Stomach (tissue), 9 donors: ENCODE measurements around the gene TROAP. TPM values are rescaled to one million over a fixed set of nuclear protein-coding genes. Genes with fewer than 3 reads are reported as not detected.
A peak's percentile ranks its signal among the peaks of the same experiment; 100 is the strongest.

Experiments used
- DNase-seq, 2 donors: peaks; one replicate each; pipeline versions ENCODE4 v3.0.0 to v3.0.0-alpha.2; 2013 to 2019
- H3K27ac ChIP-seq, 5 donors: fragments of 200-600 bp in 4 of 5; sonication (generic) in 4 of 5; one replicate each; pipeline ENCODE4 v1.5.1; 2013 to 2019; ENCODE audit warnings: mild to moderate bottlenecking in 1 of 5, moderate library complexity in 1 of 5
- H3K27me3 ChIP-seq, 3 donors: fragments of 200-600 bp; sonication (generic); one replicate each; pipeline ENCODE4 v1.5.1; 2017 to 2019; ENCODE audit warnings: mixed run types in 1 of 3
- H3K36me3 ChIP-seq, 4 donors: fragments of 200-600 bp; sonication (generic); 1 replicate in 3 of 4; 2 replicates in 1 of 4; pipeline ENCODE4 v1.5.1; 2016 to 2019
- H3K4me1 ChIP-seq, 4 donors: fragments of 200-600 bp; sonication (generic); one replicate each; pipeline ENCODE4 v1.5.1; 2016 to 2019
- H3K4me3 ChIP-seq, 4 donors: fragments of 200-600 bp; sonication (generic) in 3 of 4; one replicate each; pipeline ENCODE4 v1.5.1; 2016 to 2019; ENCODE audit warnings: mild to moderate bottlenecking in 1 of 4
- H3K9me3 ChIP-seq, 4 donors: fragments of 200-600 bp; sonication (generic); one replicate each; pipeline ENCODE4 v1.5.1; 2016 to 2019
- EP300 ChIP-seq: sonication (generic); formaldehyde crosslinking; IDR thresholded peaks from one replicate; pipeline ENCODE4 v1.6.1; 2017; ENCODE audit warnings: antibody characterized with exemption
- POLR2A ChIP-seq, 4 donors: fragments of 450-650 bp; IDR thresholded peaks; one replicate each; pipeline ENCODE4 v1.6.1; 2016; ENCODE audit warnings: antibody characterized with exemption in 4 of 4, control low read depth in 2 of 4, mild to moderate bottlenecking in 1 of 4, moderate library complexity in 1 of 4
- POLR2AphosphoS5 ChIP-seq, 3 donors: sonication (generic); formaldehyde crosslinking; IDR thresholded peaks; one replicate each; pipeline ENCODE4 v1.6.1; 2016; ENCODE audit warnings: antibody characterized with exemption in 3 of 3
- WGBS, 5 donors: extraction: QIAGEN DNeasy Blood & Tissue Kit in 3 of 5; methylation state at CpG; one replicate each; pipeline versions ENCODE4 v1.1.5 to v1.1.7; 2013 to 2018; 5-methylcytosine and 5-hydroxymethylcytosine counted together
- intact Hi-C: fragments of 100-400 bp; cut with DNase I; formaldehyde crosslinking; loops from one replicate; pipeline ENCODE4 v1.15.1; 2023; ENCODE audit warnings: low total_unique reads
- polyA plus RNA-seq, 3 donors: library from polyadenylated mRNA; stranded (reverse); fragments of 200-250 nt; gene quantifications; one replicate each; pipeline ENCODE4 v1.2.3, GENCODE V29; 2013
- total RNA-seq, 5 donors: library from RNA; depleted of rRNA; stranded (reverse); fragments of >200 nt; gene quantifications; one replicate each; pipeline versions ENCODE4 v1.1.0 to v1.2.3, GENCODE V29; 2014 to 2016
- TF ChIP-seq, protein P1 (sequence below), 7 experiments: fragments of 450-650 bp in 4 of 7; fragments of 200-600 bp in 3 of 7; sonication (generic) in 3 of 7; IDR thresholded peaks; one replicate each; pipeline ENCODE4 v1.5.1; 2016 to 2019; ENCODE audit warnings: antibody characterized with exemption in 7 of 7, control low read depth in 2 of 7, mild to moderate bottlenecking in 1 of 7
- donor health status: healthy with polysubstance abuse.
- donor health status: Bipolar disorder and iron deficiency.
- donor health status: healthy.

Gene TROAP
- total and polyA plus RNA-seq, 8 donors: 1.4 to 54.2 (median 8.7) TPM

DNA sequence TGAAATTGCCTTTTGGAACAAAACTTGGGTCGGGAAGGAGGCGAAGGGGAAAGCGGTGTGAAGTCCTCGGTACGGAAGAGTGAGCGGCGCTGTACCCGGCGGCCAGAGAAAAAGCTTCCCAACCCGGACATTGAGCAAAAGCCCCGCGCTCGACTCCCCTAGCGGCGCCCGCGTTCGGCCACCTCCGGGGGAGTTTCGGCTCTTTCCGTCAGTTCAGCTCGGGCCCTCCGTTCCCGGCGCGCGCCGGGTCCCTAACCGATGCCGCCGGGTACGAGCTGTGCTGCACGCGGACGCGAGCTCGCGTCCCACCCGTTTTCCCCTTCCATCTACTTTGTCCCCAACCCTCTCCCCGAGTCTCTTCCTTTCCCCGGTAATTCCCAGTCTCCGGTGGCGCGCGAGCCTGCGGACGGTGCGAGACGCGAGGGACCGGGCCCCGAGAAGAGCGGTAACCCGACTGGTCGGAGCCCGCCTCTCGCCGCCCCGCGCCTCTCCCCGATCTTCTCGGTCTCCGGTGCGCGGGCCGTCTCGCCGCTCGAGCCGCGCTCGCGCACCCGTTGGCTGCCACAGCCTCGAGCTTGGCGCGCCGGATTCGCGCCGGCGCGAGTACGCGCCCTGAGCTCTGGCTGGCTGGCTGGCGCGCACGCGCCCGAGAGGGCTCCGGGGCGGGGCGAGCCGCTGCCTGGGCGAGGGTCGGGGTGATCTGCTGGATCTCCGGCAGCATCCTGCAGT lies 43.8 kb downstream of the TROAP start:
- Histone ChIP-seq H3K9me3 (no peaks in the 10 kb centered on the region), H3K27ac (peak overlapping the region; percentile 90 to 97 (median 94)), H3K36me3 (no peaks in the 10 kb centered on the region), H3K27me3 (no peaks in the 10 kb centered on the region), H3K4me3 (peak overlapping the region; percentile 62 to 89 (median 72)), H3K4me1 (peaks cover 22 to 40% (median 29%) of the 10 kb centered on the region in 4 donors)
- DNase-seq: peak; percentile 91 to 98
- intact Hi-C loops: no loop called here
- WGBS, 5 donors: 0 to 1% (median 1%) methylated on average over 82 to 97 of the region's 97 CpGs
- TF ChIP-seq POLR2A (IDR thresholded peaks at IDR 0.05) (no peak), POLR2AphosphoS5 (IDR thresholded peaks at IDR 0.05) (peak in 2 of 3 donors; percentile 67 to 73), EP300 (no peak)
- TF ChIP-seq, protein P1, sequence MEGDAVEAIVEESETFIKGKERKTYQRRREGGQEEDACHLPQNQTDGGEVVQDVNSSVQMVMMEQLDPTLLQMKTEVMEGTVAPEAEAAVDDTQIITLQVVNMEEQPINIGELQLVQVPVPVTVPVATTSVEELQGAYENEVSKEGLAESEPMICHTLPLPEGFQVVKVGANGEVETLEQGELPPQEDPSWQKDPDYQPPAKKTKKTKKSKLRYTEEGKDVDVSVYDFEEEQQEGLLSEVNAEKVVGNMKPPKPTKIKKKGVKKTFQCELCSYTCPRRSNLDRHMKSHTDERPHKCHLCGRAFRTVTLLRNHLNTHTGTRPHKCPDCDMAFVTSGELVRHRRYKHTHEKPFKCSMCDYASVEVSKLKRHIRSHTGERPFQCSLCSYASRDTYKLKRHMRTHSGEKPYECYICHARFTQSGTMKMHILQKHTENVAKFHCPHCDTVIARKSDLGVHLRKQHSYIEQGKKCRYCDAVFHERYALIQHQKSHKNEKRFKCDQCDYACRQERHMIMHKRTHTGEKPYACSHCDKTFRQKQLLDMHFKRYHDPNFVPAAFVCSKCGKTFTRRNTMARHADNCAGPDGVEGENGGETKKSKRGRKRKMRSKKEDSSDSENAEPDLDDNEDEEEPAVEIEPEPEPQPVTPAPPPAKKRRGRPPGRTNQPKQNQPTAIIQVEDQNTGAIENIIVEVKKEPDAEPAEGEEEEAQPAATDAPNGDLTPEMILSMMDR (IDR thresholded peaks at IDR 0.05): peak in 3 of 7 experiments; percentile 17 to 38 (median 36)

DNA sequence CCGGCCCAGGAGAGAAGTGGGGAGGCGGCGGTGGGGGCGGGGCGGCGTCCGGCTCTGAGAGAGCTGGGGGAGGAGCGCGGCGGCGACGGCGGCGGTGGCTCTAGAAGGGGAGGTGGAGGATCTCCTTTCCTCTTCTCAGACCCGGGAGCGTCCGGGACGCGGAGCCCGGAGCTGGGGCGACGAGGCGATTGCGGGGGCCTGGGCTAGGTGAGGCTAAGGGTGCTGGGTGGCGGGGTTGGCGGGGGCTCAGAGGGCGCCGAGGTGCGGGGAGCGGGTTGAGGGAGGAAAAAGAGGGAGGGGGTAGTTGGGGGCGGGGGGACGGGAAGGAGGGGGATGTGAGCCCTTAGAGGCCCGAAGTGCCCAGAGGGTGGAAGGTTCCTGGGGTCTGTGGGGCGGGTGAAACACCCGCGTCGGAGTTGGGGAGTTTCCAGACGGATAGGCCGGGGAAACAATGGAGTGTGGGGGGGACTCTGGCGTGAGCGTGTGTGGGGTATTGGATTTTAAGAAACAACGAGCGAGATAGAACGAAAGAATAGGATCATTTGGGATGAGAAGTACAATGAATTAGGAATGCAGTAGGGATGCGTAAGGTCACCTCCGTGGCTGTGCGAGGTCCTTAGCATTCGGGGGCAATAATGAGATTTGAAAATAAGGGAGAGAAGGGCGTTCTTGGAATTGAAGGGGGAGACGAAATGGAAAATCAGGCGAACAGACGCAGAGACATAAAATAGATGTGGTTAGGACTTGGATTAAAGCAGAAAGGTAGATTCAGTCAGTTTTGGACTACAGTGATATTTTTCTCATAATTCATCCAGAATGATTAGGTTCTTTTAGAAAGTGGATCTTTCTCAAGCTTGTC lies 44.6 kb downstream of the TROAP start, which contains the start of gene SPATS2:
Gene SPATS2, plus strand, starts transcription at position 82 of the 859 bp plus-strand sequence. CDS start 93,551 bp downstream, outside the sequence.
- Histone ChIP-seq H3K4me3 (peak within 1 kb of the TSS; percentile 62 to 89 (median 72)), H3K9me3 (no peaks in the 10 kb centered on the region), H3K36me3 (no peaks in the 10 kb centered on the region), H3K27ac (peak within 1 kb of the TSS; percentile 90 to 97 (median 94)), H3K4me1 (peaks cover 22 to 40% (median 29%) of the 10 kb centered on the region in 4 donors), H3K27me3 (no peaks in the 10 kb centered on the region)
- TF ChIP-seq POLR2AphosphoS5 (IDR thresholded peaks at IDR 0.05) (peak in 1 of 3 donors; percentile 1), POLR2A (IDR thresholded peaks at IDR 0.05) (no peak)
- intact Hi-C loops: no loop called here
- no peak for DNase-seq
- WGBS, 5 donors: 1 to 3% (median 1%) methylated on average over 32 to 52 of the region's 52 CpGs

DNA sequence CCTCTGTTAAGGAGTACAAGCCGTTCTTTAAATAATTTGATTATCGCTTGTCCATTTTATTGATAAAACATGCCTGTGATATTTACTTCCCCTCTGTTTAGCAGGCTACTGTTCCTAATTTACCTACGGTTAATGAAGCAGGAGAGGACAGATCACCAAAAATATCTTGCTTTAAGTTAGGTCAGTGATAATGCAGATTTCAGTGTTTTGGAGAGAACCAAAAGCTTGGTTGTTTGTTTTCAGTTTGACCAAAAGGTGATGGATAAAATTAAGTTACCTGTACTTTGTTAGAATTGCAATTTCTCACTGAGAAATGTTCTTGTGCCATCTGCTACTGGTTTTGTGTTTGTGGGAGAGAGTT lies 45.2 kb downstream of the TROAP start:
- no peaks in the 10 kb centered on the region for H3K27me3 ChIP-seq
- H3K27ac ChIP-seq: peak overlapping the region in 4 of 5 donors; percentile 90 to 97 (median 94)
- H3K9me3 ChIP-seq: no peaks in the 10 kb centered on the region
- H3K4me3 ChIP-seq: peak overlapping the region; percentile 62 to 89 (median 72)
- TF ChIP-seq POLR2A (IDR thresholded peaks at IDR 0.05) (no peak), EP300 (no peak), POLR2AphosphoS5 (IDR thresholded peaks at IDR 0.05) (no peak)
- TF ChIP-seq, protein P1 (IDR thresholded peaks at IDR 0.05): no peak
- H3K4me1 ChIP-seq: peaks cover 22 to 40% (median 29%) of the 10 kb centered on the region in 4 donors
- WGBS, 5 donors: 14 to 24% (median 16%) methylated on average over 3 of the region's 3 CpGs
- H3K36me3 ChIP-seq: peaks cover 0 to 4% (median under 1%) of the 10 kb centered on the region in 4 donors
- intact Hi-C loops: no loop called here
- no peak for DNase-seq

DNA sequence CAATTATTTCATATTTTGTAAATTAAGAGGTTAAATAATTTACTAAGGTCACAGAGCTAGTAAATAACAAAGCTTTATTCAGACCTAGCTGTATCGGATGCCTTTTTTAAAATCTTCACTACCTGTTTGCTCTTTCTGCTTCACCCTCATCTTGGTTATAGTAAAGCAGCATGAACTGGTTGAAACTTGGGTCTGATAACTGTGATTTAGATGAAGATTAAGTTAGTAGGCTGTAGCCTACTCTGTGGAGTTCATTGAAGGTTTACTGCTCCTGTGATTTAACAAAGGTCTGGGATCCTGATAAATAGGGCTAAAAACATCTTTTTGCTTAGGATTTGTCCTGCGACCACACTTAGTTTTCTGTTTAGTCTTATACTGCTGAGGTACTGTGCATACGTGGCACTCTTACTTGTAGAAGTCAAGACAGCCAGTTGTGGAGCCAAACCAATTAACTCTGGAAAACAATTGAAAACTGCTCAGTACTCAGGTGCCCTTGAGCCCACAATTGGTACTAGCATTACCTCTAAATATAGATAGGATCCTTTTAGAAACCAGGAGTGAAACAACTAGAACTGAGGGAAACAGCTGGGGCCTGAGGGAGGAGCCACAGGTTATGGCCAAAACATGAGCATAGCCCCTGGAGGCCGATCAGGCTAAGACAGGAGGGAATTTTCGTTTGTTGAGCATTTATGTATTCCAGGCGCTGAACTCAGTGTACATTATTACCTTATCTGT lies 46.5 kb downstream of the TROAP start:
- no peak overlapping the region for H3K4me3 ChIP-seq
- H3K9me3 ChIP-seq: no peaks in the 10 kb centered on the region
- peaks cover 22 to 40% (median 29%) of the 10 kb centered on the region in 4 donors for H3K4me1 ChIP-seq
- peak; percentile 43 to 75 for DNase-seq
- peaks cover 0 to 11% (median 5%) of the 10 kb centered on the region in 4 donors for H3K36me3 ChIP-seq
- peak overlapping the region in 4 of 5 donors; percentile 50 to 97 (median 79) for H3K27ac ChIP-seq
- TF ChIP-seq POLR2A (IDR thresholded peaks at IDR 0.05) (no peak), EP300 (no peak), POLR2AphosphoS5 (IDR thresholded peaks at IDR 0.05) (no peak)
- TF ChIP-seq, protein P1 (IDR thresholded peaks at IDR 0.05): peak in 3 of 7 experiments; percentile 15 to 36 (median 26)
- no peaks in the 10 kb centered on the region for H3K27me3 ChIP-seq
- intact Hi-C loops: no loop called here
- 24 to 42% (median 28%) methylated on average over 6 of the region's 6 CpGs for WGBS, 5 donors
